NCI-H1417 (cell line): ENCODE results near the gene PCDHGC4.

ENCODE experiments used
- DNase-seq, 3 experiments: peaks; one replicate each; lab custom pipeline; 2025; lab: John Stamatoyannopoulos, UW

PCDHGC4 gene

GRCh38 chr5:141484641-141485311 is at the start of gene PCDHGC4:
Gene PCDHGC4 (plus strand): TSS chr5:141485030. CDS start chr5:141485174, 144 bp downstream.
- DNase-seq: peak in 1 of 3 experiments; percentile 71

GRCh38 chr5:141437221-141437620 is 47.6 kb upstream of the PCDHGC4 start:
- no peak for DNase-seq

GRCh38 chr5:141439411-141440141 is 45.3 kb upstream of the PCDHGC4 start:
- DNase-seq: no peak

GRCh38 chr5:141440341-141440740 is 44.5 kb upstream of the PCDHGC4 start:
- DNase-seq: no peak

GRCh38 chr5:141441571-141442170 is 43.2 kb upstream of the PCDHGC4 start:
- no peak for DNase-seq

- DNase-seq: no peak
Measured at GRCh38 chr5:141465351-141465750, 19.5 kb upstream of the PCDHGC4 start.

- peak; percentile 36 to 82 (median 65) for DNase-seq
Measured at GRCh38 chr5:141475625-141476131, 9.2 kb upstream of the PCDHGC4 start, which contains the start of gene PCDHGC3. Gene PCDHGC3 (plus strand): TSS chr5:141475966. CDS start chr5:141476117, 151 bp downstream.

GRCh38 chr5:141476132-141476911 is 8.5 kb upstream of the PCDHGC4 start:
- peak; percentile 15 to 61 (median 59) for DNase-seq

- no peak for DNase-seq
Measured at GRCh38 chr5:141477044-141477575, 7.7 kb upstream of the PCDHGC4 start.

- DNase-seq: no peak
Measured at GRCh38 chr5:141477815-141478214, 7.0 kb upstream of the PCDHGC4 start.

- DNase-seq: no peak
Measured at GRCh38 chr5:141478321-141478945, 6.4 kb upstream of the PCDHGC4 start.

- DNase-seq: no peak
Measured at GRCh38 chr5:141479776-141480175, 5.1 kb upstream of the PCDHGC4 start.

GRCh38 chr5:141483902-141484301 is 928 bp upstream of the PCDHGC4 start:
- DNase-seq: peak in 2 of 3 experiments; percentile 1 to 39

- DNase-seq: no peak
Measured at GRCh38 chr5:141484310-141484640, 555 bp upstream of the PCDHGC4 start.

GRCh38 chr5:141485321-141486055 is 658 bp downstream of the PCDHGC4 start:
- DNase-seq: peak in 1 of 3 experiments; percentile 34

GRCh38 chr5:141486091-141486490 is 1.3 kb downstream of the PCDHGC4 start:
- no peak for DNase-seq

- DNase-seq: no peak
Measured at GRCh38 chr5:141487131-141487530, 2.3 kb downstream of the PCDHGC4 start.

GRCh38 chr5:141488591-141489561 is 4.0 kb downstream of the PCDHGC4 start, which contains the start of gene PCDHGC5:
Gene PCDHGC5 (plus strand): TSS chr5:141489081. CDS start chr5:141489241, 160 bp downstream.
- no peak for DNase-seq

- no peak for DNase-seq
Measured at GRCh38 chr5:141489841-141490240, 5.0 kb downstream of the PCDHGC4 start.
